Left ventricle myocardium inferior (tissue), 1 donor: ENCODE measurements around the gene KPNA1. TPM values are rescaled to one million over a fixed set of nuclear protein-coding genes. Genes with fewer than 3 reads are reported as not detected.

Source experiments
- DNase-seq: peaks from one replicate; pipeline ENCODE4 v3.0.0-alpha.2; 2020
- H3K27ac ChIP-seq: fragments of 200-600 bp; replicated peaks from 2 replicates; pipeline ENCODE4 v1.8.0; 2021
- H3K27me3 ChIP-seq: fragments of 200-600 bp; 2 replicates; pipeline ENCODE4 v1.8.0; 2021; ENCODE audit warnings: low read depth
- H3K36me3 ChIP-seq: fragments of 200-600 bp; 2 replicates; pipeline ENCODE4 v1.8.0; 2021
- H3K4me1 ChIP-seq: fragments of 200-600 bp; 2 replicates; pipeline ENCODE4 v1.8.0; 2021
- H3K4me3 ChIP-seq: fragments of 200-600 bp; 2 replicates; pipeline ENCODE4 v1.8.0; 2021; ENCODE audit warnings: mild to moderate bottlenecking, moderate library complexity
- H3K9me3 ChIP-seq: fragments of 200-600 bp; replicated peaks from 2 replicates; pipeline ENCODE4 v1.8.0; 2021
- intact Hi-C: fragments of 100-400 bp; cut with micrococcal nuclease; formaldehyde crosslinking; loops from one replicate; pipeline ENCODE4 v1.11.0; 2022
- total RNA-seq: library from RNA; stranded (reverse); fragmentation: NEBNext Ultra II Directional; extraction: Animal tissue kit (Norgen Biotek cat#: 25700); gene quantifications from one replicate; pipeline ENCODE4 v1.2.1, GENCODE V29; 2021
- TF ChIP-seq, protein P1 (sequence below): fragments of 200-600 bp; IDR thresholded peaks from 2 replicates; pipeline ENCODE4 v1.8.0; 2021; ENCODE audit warnings: antibody characterized with exemption, mild to moderate bottlenecking, borderline replicate concordance
- donor health status: DM: no; HTN: yes; CAD: no; lungs with severe emphysema.

The KPNA1 gene
- total RNA-seq, 1 donor from 2014 or later, result 64.9 TPM

- Histone ChIP-seq H3K9me3 (no peaks in the 10 kb centered on the region), H3K36me3 (peaks cover 66% of the 10 kb centered on the region)
Observed at GRCh38 chr3:122410111-122410510, 104.6 kb downstream of the KPNA1 start.

DNA sequence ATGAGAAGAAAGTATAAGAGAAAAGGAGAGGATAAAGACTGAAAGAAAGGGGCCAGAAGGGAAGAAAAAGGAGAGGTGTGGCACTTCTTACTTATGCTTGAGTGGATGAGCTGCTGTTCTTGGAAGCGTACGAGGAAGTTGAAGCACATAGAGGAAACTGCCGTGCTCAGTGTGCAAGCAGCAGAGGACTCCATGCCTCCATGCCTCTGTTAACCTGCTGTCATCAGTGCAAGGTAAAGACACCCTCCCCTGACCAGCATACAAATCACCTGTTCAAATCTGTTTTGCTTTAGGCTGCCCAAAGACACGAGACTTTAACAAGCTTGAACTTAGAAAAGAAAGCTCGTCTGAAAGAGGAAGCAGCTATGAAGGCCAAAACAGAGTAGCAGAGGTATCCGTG lies 105.3 kb downstream of the KPNA1 start:
- Histone ChIP-seq H3K4me1 (peaks cover 23% of the 10 kb centered on the region), H3K27ac (no peak overlapping the region), H3K27me3 (no peaks in the 10 kb centered on the region), H3K36me3 (peaks cover 72% of the 10 kb centered on the region), H3K4me3 (no peak overlapping the region), H3K9me3 (no peaks in the 10 kb centered on the region)
- DNase-seq, result no peak
- intact Hi-C loops, result no loop called here
- TF ChIP-seq, protein P1, sequence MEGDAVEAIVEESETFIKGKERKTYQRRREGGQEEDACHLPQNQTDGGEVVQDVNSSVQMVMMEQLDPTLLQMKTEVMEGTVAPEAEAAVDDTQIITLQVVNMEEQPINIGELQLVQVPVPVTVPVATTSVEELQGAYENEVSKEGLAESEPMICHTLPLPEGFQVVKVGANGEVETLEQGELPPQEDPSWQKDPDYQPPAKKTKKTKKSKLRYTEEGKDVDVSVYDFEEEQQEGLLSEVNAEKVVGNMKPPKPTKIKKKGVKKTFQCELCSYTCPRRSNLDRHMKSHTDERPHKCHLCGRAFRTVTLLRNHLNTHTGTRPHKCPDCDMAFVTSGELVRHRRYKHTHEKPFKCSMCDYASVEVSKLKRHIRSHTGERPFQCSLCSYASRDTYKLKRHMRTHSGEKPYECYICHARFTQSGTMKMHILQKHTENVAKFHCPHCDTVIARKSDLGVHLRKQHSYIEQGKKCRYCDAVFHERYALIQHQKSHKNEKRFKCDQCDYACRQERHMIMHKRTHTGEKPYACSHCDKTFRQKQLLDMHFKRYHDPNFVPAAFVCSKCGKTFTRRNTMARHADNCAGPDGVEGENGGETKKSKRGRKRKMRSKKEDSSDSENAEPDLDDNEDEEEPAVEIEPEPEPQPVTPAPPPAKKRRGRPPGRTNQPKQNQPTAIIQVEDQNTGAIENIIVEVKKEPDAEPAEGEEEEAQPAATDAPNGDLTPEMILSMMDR, result no peak

More at GRCh38 chr3:122410111-122410510, 104.6 kb downstream of the KPNA1 start:
- TF ChIP-seq, protein P1, result no peak
- Histone ChIP-seq H3K27me3 (no peaks in the 10 kb centered on the region), H3K4me1 (peaks cover 30% of the 10 kb centered on the region), H3K4me3 (no peak overlapping the region), H3K27ac (no peak overlapping the region)
- intact Hi-C loops, result no loop called here
- DNase-seq, result no peak

- no peak for DNase-seq
- H3K27ac ChIP-seq, result no peak overlapping the region
- no peaks in the 10 kb centered on the region for H3K27me3 ChIP-seq
- H3K4me1 ChIP-seq, result peaks cover 9% of the 10 kb centered on the region
- intact Hi-C loops, result no loop called here
- peaks cover 87% of the 10 kb centered on the region for H3K36me3 ChIP-seq
- no peaks in the 10 kb centered on the region for H3K9me3 ChIP-seq
- H3K4me3 ChIP-seq, result no peak overlapping the region
- TF ChIP-seq, protein P1, result no peak
Observed at GRCh38 chr3:122407946-122408345, 106.8 kb downstream of the KPNA1 start.

- DNase-seq, result no peak
- H3K27ac ChIP-seq, result no peak overlapping the region
- TF ChIP-seq, protein P1, result no peak
- peaks cover 9% of the 10 kb centered on the region for H3K4me1 ChIP-seq
- H3K27me3 ChIP-seq, result no peaks in the 10 kb centered on the region
- intact Hi-C loops, result no loop called here
- H3K9me3 ChIP-seq, result no peaks in the 10 kb centered on the region
- H3K4me3 ChIP-seq, result no peak overlapping the region
- peaks cover 73% of the 10 kb centered on the region for H3K36me3 ChIP-seq
Observed at GRCh38 chr3:122406198-122406597, 108.5 kb downstream of the KPNA1 start.

DNA sequence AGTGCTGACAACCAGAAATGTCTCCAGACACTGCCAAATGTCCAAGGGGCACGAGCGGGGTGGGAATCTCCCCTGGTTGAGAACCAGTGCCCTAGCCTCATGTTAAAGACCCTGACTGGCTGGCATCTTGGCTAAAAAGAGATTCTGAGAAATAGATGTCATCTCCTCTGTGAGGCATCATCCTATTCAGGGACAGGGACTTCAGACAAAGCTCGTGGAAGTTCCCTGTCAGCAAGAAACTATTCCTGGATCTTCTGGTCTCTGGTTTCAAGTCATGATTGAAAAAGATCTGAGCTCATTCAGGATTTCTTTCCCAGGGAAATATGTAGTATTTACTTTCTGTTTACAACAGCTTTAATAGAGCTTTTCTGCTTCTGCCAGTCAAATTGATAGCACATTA lies 109.7 kb downstream of the KPNA1 start:
- DNase-seq, result no peak
- H3K27me3 ChIP-seq, result no peaks in the 10 kb centered on the region
- H3K4me3 ChIP-seq, result no peak overlapping the region
- intact Hi-C loops, result no loop called here
- no peaks in the 10 kb centered on the region for H3K9me3 ChIP-seq
- TF ChIP-seq, protein P1, result no peak
- H3K36me3 ChIP-seq, result peaks cover 61% of the 10 kb centered on the region
- no peak overlapping the region for H3K27ac ChIP-seq
- peaks cover 9% of the 10 kb centered on the region for H3K4me1 ChIP-seq

DNA sequence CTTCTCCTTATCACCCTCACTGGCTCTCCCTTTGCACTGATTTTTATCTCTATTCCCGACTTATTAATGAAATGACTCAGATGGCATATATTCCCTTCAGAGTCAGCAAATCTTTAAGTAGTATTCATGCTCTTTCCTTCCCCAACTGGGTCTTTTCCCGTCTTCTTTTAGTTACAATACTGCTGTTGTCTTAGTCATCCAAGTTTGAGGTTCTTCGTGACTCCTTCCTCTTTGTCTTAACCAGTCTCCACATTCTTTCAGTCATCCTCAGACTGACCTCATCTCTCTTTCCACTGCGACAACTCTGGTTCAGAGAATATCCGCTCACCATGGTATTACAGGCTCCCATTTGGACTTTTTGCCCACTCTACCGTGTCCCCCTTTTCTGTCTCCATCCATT lies 111.2 kb downstream of the KPNA1 start:
- DNase-seq, result no peak
- H3K9me3 ChIP-seq, result no peaks in the 10 kb centered on the region
- no peak overlapping the region for H3K4me3 ChIP-seq
- peaks cover 46% of the 10 kb centered on the region for H3K36me3 ChIP-seq
- intact Hi-C loops, result no loop called here
- H3K27ac ChIP-seq, result no peak overlapping the region
- peaks cover 9% of the 10 kb centered on the region for H3K4me1 ChIP-seq
- TF ChIP-seq, protein P1, result no peak
- no peaks in the 10 kb centered on the region for H3K27me3 ChIP-seq
